HepG2 (cell line): ENCODE measurements around the gene QSOX2. TPM values are rescaled to one million over a fixed set of nuclear protein-coding genes. Genes with fewer than 3 reads are reported as not detected.

ENCODE experiments used
- JARID2 ChIP-seq: sonication (generic); formaldehyde crosslinking; IDR thresholded peaks from 2 replicates; pipeline ENCODE4 v1.8.1; 2023; ENCODE audit warnings: missing genetic modification reagents, inconsistent platforms; ENCODE audit not compliant: insufficient replicate concordance
- KLF16 ChIP-seq, 2 experiments: sonication (generic) in 1 of 2; formaldehyde crosslinking in 1 of 2; IDR thresholded peaks; 2 replicates each; pipeline versions ENCODE4 v1.6.1 to v1.8.0; 2016 to 2023; ENCODE audit warnings: missing genetic modification reagents in 2 of 2, missing compliant biosample characterization in 1 of 2
- MXI1 ChIP-seq: IDR thresholded peaks from 3 replicates; pipeline ENCODE4 v1.6.1; 2012; ENCODE audit warnings: low read depth, low read length, inconsistent platforms, borderline replicate concordance
- SMAD1 ChIP-seq: sonication (generic); formaldehyde crosslinking; IDR thresholded peaks from 2 replicates; pipeline ENCODE4 v1.4.0; 2020; ENCODE audit warnings: missing genetic modification reagents, low read depth, mild to moderate bottlenecking, borderline replicate concordance
- TEAD3 ChIP-seq: optimal IDR thresholded peaks from 2 replicates; pipeline ENCODE3; 2016; ENCODE audit warnings: borderline replicate concordance
- ZNF644 ChIP-seq: IDR thresholded peaks from 2 replicates; pipeline ENCODE4 v1.6.1; 2016; ENCODE audit warnings: low read depth
- ZNF670 ChIP-seq: sonication (generic); formaldehyde crosslinking; IDR thresholded peaks from 2 replicates; pipeline ENCODE4 v1.8.0; 2022; ENCODE audit warnings: mild to moderate bottlenecking, missing genetic modification reagents, borderline replicate concordance
- polyA plus RNA-seq, 8 experiments: library from polyadenylated mRNA; depleted of rRNA in 3 of 8; stranded (reverse) in 7 of 8; unstranded in 1 of 8; fragments of >200 nt; fragmentation: Illumina TruSeq in 4 of 8; extraction: Trizol in 4 of 8; gene quantifications; 2 replicates each; pipeline versions ENCODE4 v1.2.1 to v1.2.3, GENCODE V29; 2011 to 2016; ENCODE audit warnings: low read depth in 4 of 8, missing spikeins in 1 of 8, mixed read lengths in 1 of 8; ENCODE audit not compliant: insufficient read depth in 1 of 8
- total RNA-seq, 5 experiments: library from RNA; depleted of rRNA; stranded (reverse); fragments of >200 nt; fragmentation: Illumina TruSeq; extraction: Trizol; gene quantifications; 2 replicates each; pipeline ENCODE4 v1.2.3, GENCODE V29; 2016; ENCODE audit warnings: low read depth in 1 of 5
- TF ChIP-seq, protein P1 (sequence below): sonication (generic); formaldehyde crosslinking; IDR thresholded peaks from 2 replicates; pipeline ENCODE4 v1.8.1; 2023; ENCODE audit warnings: mild to moderate bottlenecking, missing genetic modification reagents, borderline replicate concordance
- TF ChIP-seq, protein P2 (sequence below): IDR thresholded peaks from 2 replicates; pipeline ENCODE4 v1.6.1; 2016; ENCODE audit warnings: missing genetic modification reagents, missing compliant biosample characterization
- TF ChIP-seq, protein P3 (sequence below): fragments of 450-650 bp; IDR thresholded peaks from 2 replicates; pipeline ENCODE4 v1.6.1; 2017; ENCODE audit warnings: mild to moderate bottlenecking

QSOX2 gene
- total and polyA plus RNA-seq, 2 of the 13 experiments (the other 11 are each of a cell fraction or from before 2014, with no cell fraction given): 27.1 to 42.1 TPM

DNA sequence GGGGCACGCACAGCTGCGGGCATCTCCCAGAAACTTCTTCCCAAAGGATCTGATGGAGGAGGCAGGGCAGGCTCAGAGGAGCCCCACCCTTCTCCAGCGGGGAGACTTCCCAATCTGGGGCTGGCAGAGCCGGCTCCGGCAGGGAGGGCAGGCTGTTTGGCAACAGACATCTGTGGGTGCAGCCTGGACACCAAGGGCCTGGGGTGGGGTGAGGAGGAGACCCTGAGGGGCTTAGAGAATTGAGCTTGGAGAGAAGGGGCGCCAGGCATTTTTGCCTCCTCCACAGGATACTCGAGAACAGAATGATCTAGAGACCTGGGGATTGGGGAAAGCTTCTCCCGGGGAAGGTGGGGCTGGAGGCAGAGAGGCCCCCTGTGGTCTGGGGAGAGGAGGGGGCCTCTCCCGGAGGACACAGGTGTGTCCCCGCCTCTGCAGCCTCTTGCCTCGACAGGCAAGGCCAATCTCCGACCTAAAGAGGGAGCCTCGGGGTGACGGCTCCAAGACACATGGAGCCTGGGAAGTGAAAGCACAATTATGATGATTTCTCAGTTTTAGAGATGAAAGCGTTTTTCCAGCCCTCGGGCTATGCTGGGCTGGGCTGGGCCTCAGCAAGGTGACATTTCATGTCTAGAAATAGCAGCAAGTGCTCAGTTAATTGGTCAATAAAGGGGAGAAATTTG lies 49.1 kb downstream of the QSOX2 start (continued):
- no peak for TF ChIP-seq SMAD1 (CRISPR knock-in tag)
- no peak for TF ChIP-seq JARID2 (CRISPR knock-in tag)
- TF ChIP-seq, protein P1, sequence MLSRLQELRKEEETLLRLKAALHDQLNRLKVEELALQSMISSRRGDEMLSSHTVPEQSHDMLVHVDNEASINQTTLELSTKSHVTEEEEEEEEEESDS (CRISPR knock-in tag): no peak
- TF ChIP-seq, protein P2, sequence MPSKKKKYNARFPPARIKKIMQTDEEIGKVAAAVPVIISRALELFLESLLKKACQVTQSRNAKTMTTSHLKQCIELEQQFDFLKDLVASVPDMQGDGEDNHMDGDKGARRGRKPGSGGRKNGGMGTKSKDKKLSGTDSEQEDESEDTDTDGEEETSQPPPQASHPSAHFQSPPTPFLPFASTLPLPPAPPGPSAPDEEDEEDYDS: no peak
- TF ChIP-seq ZNF670 (CRISPR knock-in tag): no peak
- TF ChIP-seq KLF16 (CRISPR knock-in tag; IDR thresholded peaks at IDR 0.05): no peak
- TF ChIP-seq, protein P3, sequence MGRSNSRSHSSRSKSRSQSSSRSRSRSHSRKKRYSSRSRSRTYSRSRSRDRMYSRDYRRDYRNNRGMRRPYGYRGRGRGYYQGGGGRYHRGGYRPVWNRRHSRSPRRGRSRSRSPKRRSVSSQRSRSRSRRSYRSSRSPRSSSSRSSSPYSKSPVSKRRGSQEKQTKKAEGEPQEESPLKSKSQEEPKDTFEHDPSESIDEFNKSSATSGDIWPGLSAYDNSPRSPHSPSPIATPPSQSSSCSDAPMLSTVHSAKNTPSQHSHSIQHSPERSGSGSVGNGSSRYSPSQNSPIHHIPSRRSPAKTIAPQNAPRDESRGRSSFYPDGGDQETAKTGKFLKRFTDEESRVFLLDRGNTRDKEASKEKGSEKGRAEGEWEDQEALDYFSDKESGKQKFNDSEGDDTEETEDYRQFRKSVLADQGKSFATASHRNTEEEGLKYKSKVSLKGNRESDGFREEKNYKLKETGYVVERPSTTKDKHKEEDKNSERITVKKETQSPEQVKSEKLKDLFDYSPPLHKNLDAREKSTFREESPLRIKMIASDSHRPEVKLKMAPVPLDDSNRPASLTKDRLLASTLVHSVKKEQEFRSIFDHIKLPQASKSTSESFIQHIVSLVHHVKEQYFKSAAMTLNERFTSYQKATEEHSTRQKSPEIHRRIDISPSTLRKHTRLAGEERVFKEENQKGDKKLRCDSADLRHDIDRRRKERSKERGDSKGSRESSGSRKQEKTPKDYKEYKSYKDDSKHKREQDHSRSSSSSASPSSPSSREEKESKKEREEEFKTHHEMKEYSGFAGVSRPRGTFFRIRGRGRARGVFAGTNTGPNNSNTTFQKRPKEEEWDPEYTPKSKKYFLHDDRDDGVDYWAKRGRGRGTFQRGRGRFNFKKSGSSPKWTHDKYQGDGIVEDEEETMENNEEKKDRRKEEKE: no peak
- TF ChIP-seq ZNF644 (CRISPR knock-in tag): no peak
- no peak for TF ChIP-seq MXI1
- TF ChIP-seq TEAD3 (CRISPR knock-in tag): no peak
- TF ChIP-seq, all 625 proteins: peak for 0
